Nephron progenitor cell (in vitro differentiated cells): Measurements from ENCODE around the gene CFAP58.

Source experiments
- DNase-seq: peaks from one replicate; pipeline ENCODE4 v3.0.0; 2021
- H3K27ac Mint-ChIP-seq: 2 replicates; pipeline ENCODE4 v1.8.0; 2021; ENCODE audit warnings: mild to moderate bottlenecking, moderate library complexity, mixed read lengths
- H3K27me3 Mint-ChIP-seq: 2 replicates; pipeline ENCODE4 v1.8.0; 2021; ENCODE audit warnings: mild to moderate bottlenecking, low read depth, mixed read lengths; ENCODE audit not compliant: poor library complexity
- H3K36me3 Mint-ChIP-seq: 2 replicates; pipeline ENCODE4 v1.8.0; 2021; ENCODE audit warnings: low read depth, mixed read lengths
- H3K4me1 Mint-ChIP-seq: 2 replicates; pipeline ENCODE4 v1.8.0; 2021; ENCODE audit warnings: mixed read lengths
- H3K4me3 Mint-ChIP-seq: 2 replicates; pipeline ENCODE4 v1.8.0; 2021; ENCODE audit warnings: mild to moderate bottlenecking, moderate library complexity, mixed read lengths
- H3K9me3 Mint-ChIP-seq: 2 replicates; pipeline ENCODE4 v1.8.0; 2021; ENCODE audit warnings: mild to moderate bottlenecking, moderate library complexity, mixed read lengths
- CTCF ChIP-seq: fragments of 200-600 bp; sonication (generic); IDR thresholded peaks from 2 replicates; pipeline ENCODE4 v1.5.0; 2021; ENCODE audit warnings: antibody characterized with exemption

CFAP58 gene

GRCh38 chr10:104321226-104321625 lies 32.4 kb upstream of the CFAP58 start:
- no peak overlapping the region for H3K27ac Mint-ChIP-seq
- H3K4me3 Mint-ChIP-seq = no peak overlapping the region
- H3K4me1 Mint-ChIP-seq = peaks cover 68% of the 10 kb centered on the region
- no peak for TF ChIP-seq CTCF
- DNase-seq = no peak
- H3K27me3 Mint-ChIP-seq = no peaks in the 10 kb centered on the region
- no peaks in the 10 kb centered on the region for H3K9me3 Mint-ChIP-seq
- H3K36me3 Mint-ChIP-seq = peaks cover 33% of the 10 kb centered on the region

GRCh38 chr10:104321725-104322415 lies 31.8 kb upstream of the CFAP58 start:
- peak overlapping the region; percentile 49 for H3K27ac Mint-ChIP-seq

GRCh38 chr10:104322416-104322782 lies 31.2 kb upstream of the CFAP58 start:
- peaks cover 72% of the 10 kb centered on the region for H3K4me1 Mint-ChIP-seq
- DNase-seq = no peak

More at GRCh38 chr10:104321725-104322415, 31.8 kb upstream of the CFAP58 start:
- no peak overlapping the region for H3K4me3 Mint-ChIP-seq
- H3K36me3 Mint-ChIP-seq = peaks cover 29% of the 10 kb centered on the region
- peaks cover 72% of the 10 kb centered on the region for H3K4me1 Mint-ChIP-seq
- DNase-seq = no peak
- H3K9me3 Mint-ChIP-seq = no peaks in the 10 kb centered on the region
- no peaks in the 10 kb centered on the region for H3K27me3 Mint-ChIP-seq
- no peak for TF ChIP-seq CTCF

GRCh38 chr10:104323085-104323484 lies 30.5 kb upstream of the CFAP58 start:
- Mint-ChIP-seq H3K4me3 (no peak overlapping the region), H3K27ac (no peak overlapping the region), H3K27me3 (no peaks in the 10 kb centered on the region), H3K9me3 (no peaks in the 10 kb centered on the region), H3K36me3 (peaks cover 17% of the 10 kb centered on the region), H3K4me1 (peaks cover 72% of the 10 kb centered on the region)
- TF ChIP-seq CTCF = no peak
- no peak for DNase-seq

More at GRCh38 chr10:104322416-104322782, 31.2 kb upstream of the CFAP58 start:
- Mint-ChIP-seq H3K9me3 (no peaks in the 10 kb centered on the region), H3K27me3 (no peaks in the 10 kb centered on the region), H3K4me3 (no peak overlapping the region), H3K36me3 (peaks cover 24% of the 10 kb centered on the region), H3K27ac (peak overlapping the region; percentile 49)
- TF ChIP-seq CTCF = no peak

- DNase-seq = no peak
- H3K27me3 Mint-ChIP-seq = no peaks in the 10 kb centered on the region
- H3K9me3 Mint-ChIP-seq = no peaks in the 10 kb centered on the region
- H3K36me3 Mint-ChIP-seq = peaks cover 10% of the 10 kb centered on the region
- TF ChIP-seq CTCF = no peak
- no peak overlapping the region for H3K27ac Mint-ChIP-seq
- H3K4me1 Mint-ChIP-seq = peaks cover 79% of the 10 kb centered on the region
- no peak overlapping the region for H3K4me3 Mint-ChIP-seq
Measured at GRCh38 chr10:104323760-104324201, 29.9 kb upstream of the CFAP58 start.

GRCh38 chr10:104324221-104324686 lies 29.4 kb upstream of the CFAP58 start:
- Mint-ChIP-seq H3K27me3 (no peaks in the 10 kb centered on the region), H3K9me3 (no peaks in the 10 kb centered on the region), H3K27ac (no peak overlapping the region), H3K36me3 (peaks cover 8% of the 10 kb centered on the region), H3K4me3 (no peak overlapping the region), H3K4me1 (peaks cover 82% of the 10 kb centered on the region)
- DNase-seq = no peak
- no peak for TF ChIP-seq CTCF
